AG09309 (cell line): ENCODE measurements around the gene RNF166.

Source experiments
- DNase-seq: peaks from one replicate; pipeline ENCODE4 v3.0.0-alpha.2; 2010; ENCODE audit warnings: low read depth
- H3K4me3 ChIP-seq: 2 replicates; pipeline ENCODE4 v1.5.1; 2011; ENCODE audit warnings: mild to moderate bottlenecking, low read depth, low read length, moderate library complexity; ENCODE audit not compliant: control insufficient read depth
- TF ChIP-seq, protein P1 (sequence below): IDR thresholded peaks from 2 replicates; pipeline ENCODE4 v1.5.1; 2011; ENCODE audit warnings: mild to moderate bottlenecking, low read depth, low read length, inconsistent platforms; ENCODE audit not compliant: insufficient read depth, control insufficient read depth; ENCODE audit errors: missing control alignments

The RNF166 gene

DNA sequence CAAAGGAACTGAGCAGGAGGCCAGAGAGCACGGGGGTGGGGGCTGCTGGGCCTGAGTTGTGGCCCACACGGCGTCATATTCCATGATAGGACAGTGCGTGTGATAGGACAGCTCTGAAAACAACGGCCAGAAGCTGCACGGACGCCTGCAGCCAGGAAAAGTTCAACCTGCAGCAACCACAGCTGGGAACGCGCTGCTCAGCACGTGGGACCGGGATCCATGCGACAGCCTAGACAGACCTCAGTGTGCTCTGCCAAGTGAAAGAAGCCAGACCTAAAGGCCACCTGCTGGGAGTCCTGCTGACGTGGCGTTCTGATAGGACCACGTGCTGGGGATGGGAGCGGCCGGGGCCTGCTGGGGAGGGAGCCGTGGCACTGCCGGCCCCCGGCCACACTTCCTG lies 21.7 kb upstream of the RNF166 start:
- no peak overlapping the region for H3K4me3 ChIP-seq
- TF ChIP-seq, protein P1, sequence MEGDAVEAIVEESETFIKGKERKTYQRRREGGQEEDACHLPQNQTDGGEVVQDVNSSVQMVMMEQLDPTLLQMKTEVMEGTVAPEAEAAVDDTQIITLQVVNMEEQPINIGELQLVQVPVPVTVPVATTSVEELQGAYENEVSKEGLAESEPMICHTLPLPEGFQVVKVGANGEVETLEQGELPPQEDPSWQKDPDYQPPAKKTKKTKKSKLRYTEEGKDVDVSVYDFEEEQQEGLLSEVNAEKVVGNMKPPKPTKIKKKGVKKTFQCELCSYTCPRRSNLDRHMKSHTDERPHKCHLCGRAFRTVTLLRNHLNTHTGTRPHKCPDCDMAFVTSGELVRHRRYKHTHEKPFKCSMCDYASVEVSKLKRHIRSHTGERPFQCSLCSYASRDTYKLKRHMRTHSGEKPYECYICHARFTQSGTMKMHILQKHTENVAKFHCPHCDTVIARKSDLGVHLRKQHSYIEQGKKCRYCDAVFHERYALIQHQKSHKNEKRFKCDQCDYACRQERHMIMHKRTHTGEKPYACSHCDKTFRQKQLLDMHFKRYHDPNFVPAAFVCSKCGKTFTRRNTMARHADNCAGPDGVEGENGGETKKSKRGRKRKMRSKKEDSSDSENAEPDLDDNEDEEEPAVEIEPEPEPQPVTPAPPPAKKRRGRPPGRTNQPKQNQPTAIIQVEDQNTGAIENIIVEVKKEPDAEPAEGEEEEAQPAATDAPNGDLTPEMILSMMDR, result no peak
- DNase-seq, result no peak

DNA sequence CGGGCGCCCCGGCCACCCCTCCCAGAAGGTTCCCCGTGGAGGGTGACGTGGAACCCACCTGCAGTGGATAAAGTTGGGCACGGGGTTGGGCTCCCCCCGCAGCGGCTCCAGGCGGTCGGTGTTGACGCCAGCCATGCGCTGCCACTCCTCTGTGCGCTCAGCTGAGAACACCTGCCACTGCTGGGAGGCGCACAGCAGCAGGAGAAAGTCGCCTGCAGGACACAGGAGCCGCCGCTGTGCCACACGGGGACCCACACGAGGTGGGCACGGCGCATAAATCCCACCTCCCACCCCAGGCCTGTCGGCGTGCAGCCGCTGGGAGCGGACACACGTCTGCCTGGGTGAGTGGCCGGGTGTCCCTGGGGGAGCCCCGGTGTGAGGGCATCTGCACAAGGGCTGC lies 20.8 kb upstream of the RNF166 start:
- TF ChIP-seq, protein P1, result no peak
- DNase-seq, result no peak
- H3K4me3 ChIP-seq, result no peak overlapping the region

DNA sequence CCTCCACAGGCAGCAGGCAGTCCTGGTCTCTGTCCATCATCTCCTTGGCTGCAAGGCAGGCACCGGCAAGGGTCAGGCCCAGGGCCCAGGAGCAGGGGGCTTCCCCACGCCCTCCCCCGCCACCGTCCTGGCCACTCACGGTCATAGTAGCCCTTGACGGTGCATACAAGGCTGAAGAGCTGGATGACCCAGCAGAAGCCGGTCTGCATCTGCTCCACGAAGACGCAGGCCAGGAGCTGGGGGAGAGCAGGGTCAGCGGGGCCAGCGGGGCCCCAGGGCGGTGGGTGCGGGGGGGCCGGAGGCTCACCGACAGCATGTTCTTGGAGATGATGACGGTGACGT lies 20.2 kb upstream of the RNF166 start:
- H3K4me3 ChIP-seq, result no peak overlapping the region
- no peak for DNase-seq
- TF ChIP-seq, protein P1, result no peak

DNA sequence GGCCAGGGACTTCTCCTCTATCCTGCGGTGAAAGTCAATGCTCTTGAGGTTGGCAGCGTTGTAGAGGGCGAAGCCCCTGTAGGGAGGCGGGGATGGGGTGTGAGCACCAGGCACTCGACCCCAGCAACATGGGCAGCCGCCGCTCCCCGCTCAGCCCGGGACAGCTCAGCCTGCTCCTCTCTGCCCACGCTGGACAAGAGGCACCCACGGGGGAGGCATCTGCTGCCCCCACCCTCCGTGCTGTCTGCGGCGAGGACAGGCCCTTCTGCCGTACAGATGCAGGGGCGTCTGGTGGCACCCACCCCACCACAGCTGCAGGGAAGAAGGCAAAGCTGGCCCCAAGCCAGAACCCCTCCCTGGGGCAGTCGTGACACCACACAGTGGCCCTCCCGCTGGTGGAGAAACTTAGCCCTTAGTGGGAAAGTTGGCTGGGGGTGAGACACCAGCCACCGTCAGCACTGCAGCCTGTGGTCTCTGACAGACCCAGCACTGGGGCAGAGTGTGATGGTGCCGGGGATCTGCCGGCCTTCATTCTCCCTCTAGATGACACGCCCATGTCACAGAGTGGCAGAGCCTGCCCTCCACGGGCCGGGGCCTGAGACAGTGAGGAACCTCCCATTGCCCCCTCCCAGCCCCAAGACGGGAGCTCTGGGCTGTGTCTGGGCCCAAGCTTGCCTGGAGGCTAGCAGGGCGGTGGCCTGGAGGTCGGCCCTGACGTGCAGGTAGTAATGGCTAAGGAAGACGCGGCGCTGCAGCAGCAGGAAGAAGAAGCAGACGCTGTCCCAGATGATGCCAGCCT lies 19.6 kb upstream of the RNF166 start:
- TF ChIP-seq, protein P1, result no peak
- no peak overlapping the region for H3K4me3 ChIP-seq
- DNase-seq, result no peak

DNA sequence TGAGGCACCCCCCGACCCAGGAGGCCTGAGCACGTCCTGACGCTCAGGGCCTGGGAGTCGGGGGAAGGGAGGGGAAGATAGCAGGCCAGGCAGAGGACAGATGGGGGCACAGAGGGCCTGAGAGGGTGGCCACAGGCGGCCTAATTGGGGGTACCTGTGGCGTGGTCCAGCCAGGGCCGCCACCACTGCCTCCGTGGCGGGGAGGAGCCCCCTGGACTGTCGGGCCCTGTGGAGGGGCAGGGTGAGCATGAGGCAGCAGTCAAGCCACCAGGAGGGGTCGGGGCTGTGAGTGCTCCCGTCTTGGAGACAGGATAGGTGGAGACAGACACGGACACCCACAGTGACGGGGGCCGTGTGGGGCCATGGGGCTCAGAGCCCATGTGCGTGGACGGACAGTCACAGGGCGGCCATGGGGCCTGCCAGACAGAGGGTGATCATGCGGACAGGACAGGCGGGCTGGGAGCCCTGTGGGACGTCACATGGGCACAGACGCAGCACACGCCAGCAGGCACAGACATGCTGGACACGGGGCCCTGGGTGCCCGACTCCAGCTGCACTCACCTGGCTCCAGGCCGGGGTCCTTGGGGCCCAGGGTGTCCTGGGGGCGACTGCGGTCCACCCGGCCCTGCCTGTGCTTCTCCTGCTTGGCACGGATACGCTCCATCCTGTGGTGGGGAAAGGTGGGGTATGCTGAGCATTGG lies 18.8 kb upstream of the RNF166 start:
- H3K4me3 ChIP-seq, result no peak overlapping the region
- DNase-seq, result no peak
- TF ChIP-seq, protein P1, result no peak

DNA sequence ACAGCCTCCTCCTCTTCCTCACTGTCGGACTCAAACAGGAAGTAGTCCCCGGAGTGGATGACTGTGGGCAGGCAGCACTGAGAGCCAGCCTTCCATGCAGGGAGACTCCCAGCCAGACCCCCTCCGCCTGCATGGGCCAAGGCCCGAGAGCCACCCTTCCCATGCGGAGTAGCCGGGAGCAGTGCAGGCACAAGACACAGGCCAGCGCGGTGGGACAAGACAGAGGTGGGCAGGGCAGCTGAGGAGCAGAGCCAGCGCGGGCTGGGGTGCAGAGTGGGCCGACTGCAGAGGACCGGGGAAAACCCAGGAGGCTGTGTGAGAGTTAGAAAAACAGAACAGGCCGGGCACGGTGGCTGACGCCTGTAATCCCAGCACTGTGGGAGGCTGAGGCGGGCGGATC lies 17.7 kb upstream of the RNF166 start:
- H3K4me3 ChIP-seq, result no peak overlapping the region
- DNase-seq, result no peak
- TF ChIP-seq, protein P1, result no peak
